Astrocyte of the spinal cord (primary cell): ENCODE data around the gene PPP1R2.

Source experiments
- DNase-seq: peaks from one replicate; pipeline ENCODE4 v3.0.0; 2011; ENCODE audit warnings: low read depth, low spot score
- H3K4me3 ChIP-seq: 2 replicates; pipeline ENCODE4 v1.5.1; 2011; ENCODE audit warnings: low read depth, mild to moderate bottlenecking, low read length, moderate library complexity
- in situ Hi-C: cut with HindIII; loops from 2 replicates; pipeline ENCODE4 v1.10.0; 2017; ENCODE audit warnings: low sequenced_read_pairs
- TF ChIP-seq, protein P1 (sequence below): IDR thresholded peaks from 2 replicates; pipeline ENCODE4 v1.5.1; 2012; ENCODE audit warnings: low read depth, mild to moderate bottlenecking, low read length, inconsistent platforms

PPP1R2 gene

DNA sequence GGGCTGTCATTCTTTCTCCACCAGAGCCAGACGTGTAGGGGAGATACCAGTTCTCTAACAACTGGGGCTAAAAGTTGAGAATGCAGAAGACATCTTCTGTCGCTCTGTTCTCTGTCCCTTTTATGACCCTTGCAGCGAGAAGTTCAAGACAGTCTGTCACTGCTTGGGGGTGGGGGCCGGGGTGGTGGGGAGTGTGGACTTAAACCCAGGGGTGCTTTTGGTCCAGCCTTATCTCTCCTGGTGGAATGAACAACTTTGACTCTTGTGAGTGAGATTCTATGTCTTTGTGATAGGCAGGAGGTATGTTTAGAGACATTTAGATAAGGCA is 41.4 kb upstream of the PPP1R2 start:
- in situ Hi-C loops, result no loop called here
- H3K4me3 ChIP-seq, result no peak overlapping the region
- DNase-seq, result no peak
- TF ChIP-seq, protein P1, sequence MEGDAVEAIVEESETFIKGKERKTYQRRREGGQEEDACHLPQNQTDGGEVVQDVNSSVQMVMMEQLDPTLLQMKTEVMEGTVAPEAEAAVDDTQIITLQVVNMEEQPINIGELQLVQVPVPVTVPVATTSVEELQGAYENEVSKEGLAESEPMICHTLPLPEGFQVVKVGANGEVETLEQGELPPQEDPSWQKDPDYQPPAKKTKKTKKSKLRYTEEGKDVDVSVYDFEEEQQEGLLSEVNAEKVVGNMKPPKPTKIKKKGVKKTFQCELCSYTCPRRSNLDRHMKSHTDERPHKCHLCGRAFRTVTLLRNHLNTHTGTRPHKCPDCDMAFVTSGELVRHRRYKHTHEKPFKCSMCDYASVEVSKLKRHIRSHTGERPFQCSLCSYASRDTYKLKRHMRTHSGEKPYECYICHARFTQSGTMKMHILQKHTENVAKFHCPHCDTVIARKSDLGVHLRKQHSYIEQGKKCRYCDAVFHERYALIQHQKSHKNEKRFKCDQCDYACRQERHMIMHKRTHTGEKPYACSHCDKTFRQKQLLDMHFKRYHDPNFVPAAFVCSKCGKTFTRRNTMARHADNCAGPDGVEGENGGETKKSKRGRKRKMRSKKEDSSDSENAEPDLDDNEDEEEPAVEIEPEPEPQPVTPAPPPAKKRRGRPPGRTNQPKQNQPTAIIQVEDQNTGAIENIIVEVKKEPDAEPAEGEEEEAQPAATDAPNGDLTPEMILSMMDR, result no peak

GRCh38 chr3:195583831-195584542 is 40.9 kb upstream of the PPP1R2 start, which contains the start of gene APOD:
APOD (minus strand) TSS chr3:195583940; CDS start chr3:195579461, 4,479 bp downstream.
- DNase-seq, result peak; percentile 32
- in situ Hi-C loops, result no loop called here
- TF ChIP-seq, protein P1, result no peak
- no peak within 1 kb of the TSS for H3K4me3 ChIP-seq

GRCh38 chr3:195582947-195583346 is 39.8 kb upstream of the PPP1R2 start:
- no peak for DNase-seq
- TF ChIP-seq, protein P1, result no peak
- no peak overlapping the region for H3K4me3 ChIP-seq
- in situ Hi-C loops, result no loop called here

DNA sequence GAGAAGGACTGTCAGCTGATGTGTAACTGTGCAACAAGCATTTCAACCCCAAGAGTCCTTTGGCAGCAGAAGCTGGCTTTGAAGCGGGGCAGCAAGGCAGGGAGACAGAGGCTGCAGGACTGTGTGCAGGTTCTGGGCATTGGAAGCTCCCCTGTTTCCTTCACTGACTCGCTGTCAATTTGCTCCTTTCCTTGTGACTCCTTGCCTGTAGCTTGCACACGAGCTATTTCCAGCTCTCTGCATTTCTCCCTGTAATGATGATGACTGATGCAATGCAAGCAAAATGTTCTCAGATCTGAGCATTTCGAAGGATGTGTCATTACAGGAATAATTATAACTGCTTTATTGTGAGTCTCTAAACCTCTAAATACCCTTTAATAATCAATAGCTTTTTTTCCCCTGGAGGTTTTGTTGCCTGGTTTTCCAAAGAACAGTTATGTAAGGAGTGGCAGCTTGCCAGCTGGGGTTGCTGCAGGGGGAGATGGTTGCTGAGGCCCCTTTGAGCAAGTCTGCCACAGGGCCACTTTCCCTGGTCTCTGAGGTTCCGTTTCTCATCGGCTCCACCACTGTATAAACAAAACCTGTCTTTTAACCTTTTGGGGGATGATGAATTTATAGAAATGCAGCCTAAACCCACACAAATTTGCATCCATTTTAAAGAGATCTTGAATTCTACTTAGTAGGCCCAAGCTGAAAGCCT is 37.8 kb upstream of the PPP1R2 start:
- H3K4me3 ChIP-seq, result no peak overlapping the region
- in situ Hi-C loops, result no loop called here
- DNase-seq, result peak; percentile 34
- TF ChIP-seq, protein P1, result no peak

GRCh38 chr3:195579281-195579680 is 36.2 kb upstream of the PPP1R2 start:
- in situ Hi-C loops, result no loop called here
- TF ChIP-seq, protein P1, result no peak
- no peak for DNase-seq
- no peak overlapping the region for H3K4me3 ChIP-seq

- TF ChIP-seq, protein P1, result no peak
- in situ Hi-C loops, result no loop called here
- H3K4me3 ChIP-seq, result no peak overlapping the region
Measured at GRCh38 chr3:195578565-195578964, 35.4 kb upstream of the PPP1R2 start.

More at GRCh38 chr3:195578565-195578964, 35.4 kb upstream of the PPP1R2 start:
- no peak for DNase-seq
